Measurements from ENCODE around the gene SMCO4. TPM values are rescaled to one million over a fixed set of nuclear protein-coding genes. Genes with fewer than 3 reads are reported as not detected.

The SMCO4 gene
- total RNA-seq, 2 experiments from 2014 or later = 5.0 to 9.4 TPM

- Mint-ChIP-seq H3K36me3 (ENCODE audit: low read depth) (no peaks in the 10 kb centered on the region), H3K4me1 (ENCODE audit: low read depth) (no peaks in the 10 kb centered on the region), H3K9me3 (no peaks in the 10 kb centered on the region), H3K4me3 (no peak overlapping the region), H3K27ac (no peak overlapping the region), H3K27me3 (no peaks in the 10 kb centered on the region)
- TF ChIP-seq CTCF (IDR thresholded peaks at IDR 0.05) = no peak
- no peak for ATAC-seq
- ChIA-PET CTCF (no interaction called here), POLR2A (no interaction called here)
- DNase-seq = no peak
- intact Hi-C loops (cut with micrococcal nuclease) = no loop called here
These were observed 56.1 kb downstream of the SMCO4 start for GRCh38 chr11:93487032-93487483.

GRCh38 chr11:93485983-93486382 is 57.2 kb downstream of the SMCO4 start:
- Mint-ChIP-seq H3K9me3 (no peaks in the 10 kb centered on the region), H3K36me3 (ENCODE audit: low read depth) (no peaks in the 10 kb centered on the region), H3K4me1 (ENCODE audit: low read depth) (no peaks in the 10 kb centered on the region), H3K27ac (no peak overlapping the region), H3K27me3 (no peaks in the 10 kb centered on the region), H3K4me3 (no peak overlapping the region)
- no peak for TF ChIP-seq CTCF (IDR thresholded peaks at IDR 0.05)
- ATAC-seq (no peak), DNase-seq (no peak)
- intact Hi-C loops (cut with micrococcal nuclease) = no loop called here
- ChIA-PET POLR2A (no interaction called here), CTCF (no interaction called here)

- ATAC-seq (no peak), DNase-seq (no peak)
- no peaks in the 10 kb centered on the region for H3K27me3 Mint-ChIP-seq
- H3K27ac Mint-ChIP-seq = no peak overlapping the region
- H3K9me3 Mint-ChIP-seq = no peaks in the 10 kb centered on the region
- POLR2A ChIA-PET = no interaction called here
- intact Hi-C loops (cut with micrococcal nuclease) = no loop called here
- no peaks in the 10 kb centered on the region for H3K36me3 Mint-ChIP-seq (ENCODE audit: low read depth)
- H3K4me3 Mint-ChIP-seq = no peak overlapping the region
- CTCF ChIA-PET = interaction anchor here (1.2 kb wide), 1 partner anchor 9 kb away, joined by 3 read pairs; no protein-coding TSS in a partner anchor
- TF ChIP-seq CTCF (IDR thresholded peaks at IDR 0.05) = no peak
- no peaks in the 10 kb centered on the region for H3K4me1 Mint-ChIP-seq (ENCODE audit: low read depth)
These were observed 58.5 kb downstream of the SMCO4 start for GRCh38 chr11:93484716-93485115.

GRCh38 chr11:93482556-93482955 is 60.6 kb downstream of the SMCO4 start:
- no peak for DNase-seq
- Mint-ChIP-seq H3K27me3 (no peaks in the 10 kb centered on the region), H3K36me3 (ENCODE audit: low read depth) (no peaks in the 10 kb centered on the region), H3K9me3 (no peaks in the 10 kb centered on the region), H3K4me3 (no peak overlapping the region), H3K4me1 (ENCODE audit: low read depth) (no peaks in the 10 kb centered on the region), H3K27ac (no peak overlapping the region)
- CTCF ChIA-PET = no interaction called here
- no peak for TF ChIP-seq CTCF (IDR thresholded peaks at IDR 0.05)
- intact Hi-C loops (cut with micrococcal nuclease) = no loop called here
- no peak for ATAC-seq
- POLR2A ChIA-PET = no interaction called here

GRCh38 chr11:93481696-93482095 is 61.5 kb downstream of the SMCO4 start:
- Mint-ChIP-seq H3K27me3 (no peaks in the 10 kb centered on the region), H3K9me3 (no peaks in the 10 kb centered on the region), H3K36me3 (ENCODE audit: low read depth) (no peaks in the 10 kb centered on the region), H3K4me1 (ENCODE audit: low read depth) (no peaks in the 10 kb centered on the region), H3K4me3 (no peak overlapping the region), H3K27ac (no peak overlapping the region)
- no peak for TF ChIP-seq CTCF (IDR thresholded peaks at IDR 0.05)
- intact Hi-C loops (cut with micrococcal nuclease) = no loop called here
- ATAC-seq (no peak), DNase-seq (no peak)
- CTCF ChIA-PET = no interaction called here
- POLR2A ChIA-PET = no interaction called here
